ENCODE measurements around the gene AUTS2.

Gene AUTS2

DNA sequence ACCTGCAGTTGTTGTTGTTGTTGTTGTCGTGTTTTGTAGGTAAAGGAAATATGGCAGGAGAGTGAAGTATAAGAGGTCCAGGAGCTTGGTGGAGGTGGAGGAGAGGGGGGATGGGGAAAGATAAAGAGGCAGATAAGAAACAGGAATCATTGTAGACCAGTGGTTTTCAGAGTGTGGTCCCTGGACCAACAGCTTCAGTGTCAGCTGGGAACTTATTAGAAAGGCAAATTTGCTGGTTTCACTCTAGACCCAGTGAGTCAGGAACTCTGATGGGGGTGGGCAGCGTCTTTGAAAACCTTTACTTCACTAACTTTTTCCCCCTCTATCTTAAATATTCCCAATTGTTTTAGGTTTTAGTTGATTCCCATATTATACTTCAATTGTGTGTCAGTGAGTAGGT, 241.5 kb downstream of the AUTS2 start:
- Mint-ChIP-seq H3K27me3 (ENCODE audit: low read depth) (no peaks in the 10 kb centered on the region), H3K36me3 (ENCODE audit: low read depth) (no peaks in the 10 kb centered on the region), H3K27ac (no peak overlapping the region), H3K4me1 (peaks cover 13% of the 10 kb centered on the region), H3K4me3 (no peak overlapping the region), H3K9me3 (no peaks in the 10 kb centered on the region)
- TF ChIP-seq, protein P1, sequence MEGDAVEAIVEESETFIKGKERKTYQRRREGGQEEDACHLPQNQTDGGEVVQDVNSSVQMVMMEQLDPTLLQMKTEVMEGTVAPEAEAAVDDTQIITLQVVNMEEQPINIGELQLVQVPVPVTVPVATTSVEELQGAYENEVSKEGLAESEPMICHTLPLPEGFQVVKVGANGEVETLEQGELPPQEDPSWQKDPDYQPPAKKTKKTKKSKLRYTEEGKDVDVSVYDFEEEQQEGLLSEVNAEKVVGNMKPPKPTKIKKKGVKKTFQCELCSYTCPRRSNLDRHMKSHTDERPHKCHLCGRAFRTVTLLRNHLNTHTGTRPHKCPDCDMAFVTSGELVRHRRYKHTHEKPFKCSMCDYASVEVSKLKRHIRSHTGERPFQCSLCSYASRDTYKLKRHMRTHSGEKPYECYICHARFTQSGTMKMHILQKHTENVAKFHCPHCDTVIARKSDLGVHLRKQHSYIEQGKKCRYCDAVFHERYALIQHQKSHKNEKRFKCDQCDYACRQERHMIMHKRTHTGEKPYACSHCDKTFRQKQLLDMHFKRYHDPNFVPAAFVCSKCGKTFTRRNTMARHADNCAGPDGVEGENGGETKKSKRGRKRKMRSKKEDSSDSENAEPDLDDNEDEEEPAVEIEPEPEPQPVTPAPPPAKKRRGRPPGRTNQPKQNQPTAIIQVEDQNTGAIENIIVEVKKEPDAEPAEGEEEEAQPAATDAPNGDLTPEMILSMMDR (IDR thresholded peaks at IDR 0.05; ENCODE audit: unreplicated experiment in 3 of 3), result no peak

DNA sequence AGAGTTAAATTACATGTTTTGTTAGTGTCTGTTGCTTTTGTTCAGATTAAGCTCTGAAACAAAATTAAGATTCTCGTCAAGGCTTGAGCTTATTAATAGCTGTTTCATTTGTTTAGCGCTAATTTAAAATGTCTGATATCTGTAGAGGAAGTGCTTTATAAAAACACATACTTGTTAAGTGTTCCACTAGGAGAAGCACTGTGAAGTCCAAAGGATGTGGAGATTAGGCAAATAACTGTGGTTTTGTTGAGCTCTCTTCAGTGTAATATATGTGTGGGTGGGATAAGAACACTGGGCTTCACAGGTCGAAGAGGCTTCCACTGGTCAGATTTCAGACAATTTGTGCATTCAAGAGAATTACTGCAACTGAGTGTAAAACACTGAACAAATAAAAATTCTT, 242.0 kb downstream of the AUTS2 start:
- H3K27me3 Mint-ChIP-seq (ENCODE audit: low read depth), result no peaks in the 10 kb centered on the region
- H3K4me3 Mint-ChIP-seq, result no peak overlapping the region
- H3K4me1 Mint-ChIP-seq, result peaks cover 10% of the 10 kb centered on the region
- no peak overlapping the region for H3K27ac Mint-ChIP-seq
- TF ChIP-seq, protein P1 (IDR thresholded peaks at IDR 0.05; ENCODE audit: unreplicated experiment in 3 of 3), result no peak
- no peaks in the 10 kb centered on the region for H3K36me3 Mint-ChIP-seq (ENCODE audit: low read depth)
- no peaks in the 10 kb centered on the region for H3K9me3 Mint-ChIP-seq

DNA sequence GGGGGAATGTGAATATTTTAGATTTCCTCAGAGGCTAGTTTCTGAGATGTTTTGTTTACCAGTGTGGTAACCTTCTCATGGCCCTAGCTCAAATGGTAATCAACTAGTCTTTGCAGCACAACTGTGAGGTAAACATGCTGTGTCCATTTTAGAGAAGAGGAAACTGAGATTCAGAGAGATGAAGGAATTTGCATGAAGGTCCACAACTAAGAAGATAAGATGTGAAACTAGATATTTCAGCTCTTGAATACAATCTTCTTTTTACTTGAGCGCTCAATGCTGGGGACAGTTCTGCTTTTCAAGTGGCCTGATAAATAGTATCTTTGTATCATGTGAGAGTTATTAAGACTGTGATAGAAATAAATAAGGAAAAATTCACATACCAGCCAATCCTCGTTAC, 245.4 kb downstream of the AUTS2 start:
- Mint-ChIP-seq H3K36me3 (ENCODE audit: low read depth) (no peaks in the 10 kb centered on the region), H3K4me1 (peaks cover 18% of the 10 kb centered on the region), H3K27ac (no peak overlapping the region), H3K27me3 (ENCODE audit: low read depth) (no peaks in the 10 kb centered on the region), H3K4me3 (no peak overlapping the region), H3K9me3 (no peaks in the 10 kb centered on the region)
- TF ChIP-seq, protein P1 (IDR thresholded peaks at IDR 0.05; ENCODE audit: unreplicated experiment in 3 of 3), result no peak

DNA sequence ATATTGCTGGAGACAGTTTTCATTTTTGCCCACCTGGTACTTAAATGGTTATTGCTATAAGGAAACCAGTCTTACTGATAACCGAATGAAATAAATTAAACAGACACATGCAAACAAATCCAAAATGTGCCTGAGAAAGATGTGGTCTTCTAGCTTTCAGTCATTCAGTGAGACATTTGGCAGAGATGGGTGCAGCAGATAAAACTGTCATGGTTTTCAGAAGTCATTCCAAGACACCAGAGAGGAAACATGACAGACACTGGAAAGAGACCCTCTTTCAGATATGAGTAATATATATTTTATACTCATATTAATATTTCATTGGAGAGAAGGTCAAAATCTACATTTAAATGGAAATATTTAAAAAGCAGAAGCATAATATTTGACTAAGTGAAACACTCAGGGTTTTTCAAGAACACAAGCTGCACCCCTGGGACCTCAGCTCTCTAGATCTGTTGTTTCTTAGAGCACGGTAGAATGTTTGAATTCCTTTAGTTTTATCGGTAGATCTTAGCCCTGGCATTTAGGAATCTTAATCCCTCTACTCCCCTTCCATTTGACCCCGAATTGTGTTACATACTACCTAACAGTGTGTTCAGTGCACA, 246.1 kb downstream of the AUTS2 start:
- H3K4me3 Mint-ChIP-seq, result no peak overlapping the region
- no peaks in the 10 kb centered on the region for H3K27me3 Mint-ChIP-seq (ENCODE audit: low read depth)
- H3K36me3 Mint-ChIP-seq (ENCODE audit: low read depth), result no peaks in the 10 kb centered on the region

DNA sequence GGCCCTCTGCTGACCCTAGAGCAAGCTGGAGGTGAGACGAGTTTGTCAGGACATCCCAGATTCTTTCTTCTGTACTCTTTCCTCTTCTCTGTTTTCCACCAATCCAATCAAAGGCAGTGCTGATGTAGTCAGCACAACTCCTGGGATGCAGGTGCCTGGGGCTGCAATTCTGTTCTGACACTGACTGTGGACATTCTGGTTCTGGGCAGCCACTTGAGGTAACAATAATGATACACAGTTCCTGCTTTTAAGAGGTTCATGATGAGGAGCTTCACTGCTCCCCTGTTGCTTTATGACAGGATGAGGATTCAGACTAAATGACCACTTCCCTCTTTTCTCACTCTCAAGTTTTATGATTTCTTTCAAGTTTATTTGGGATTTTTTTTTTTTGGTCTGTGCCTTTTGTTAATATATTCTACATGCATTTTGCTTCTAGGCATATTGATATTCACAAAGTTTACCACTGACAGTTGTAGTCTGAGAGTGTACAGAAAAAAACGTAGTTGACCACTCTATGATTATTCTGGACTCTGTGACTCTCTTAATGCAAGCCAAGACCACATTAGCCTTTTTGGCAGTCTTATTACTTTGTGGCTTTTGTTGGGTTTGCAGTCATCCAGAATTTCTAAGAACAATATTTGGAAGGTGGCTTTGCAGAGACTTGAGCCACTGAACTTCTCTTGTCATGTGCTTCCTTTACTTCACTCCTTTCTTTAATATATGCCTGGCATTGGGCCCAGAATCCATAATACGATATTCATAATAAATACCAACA, 247.6 kb downstream of the AUTS2 start:
- peaks cover 15% of the 10 kb centered on the region for H3K4me1 Mint-ChIP-seq
- no peaks in the 10 kb centered on the region for H3K9me3 Mint-ChIP-seq
- no peaks in the 10 kb centered on the region for H3K36me3 Mint-ChIP-seq (ENCODE audit: low read depth)
- H3K4me3 Mint-ChIP-seq, result no peak overlapping the region
- H3K27ac Mint-ChIP-seq, result no peak overlapping the region
- TF ChIP-seq, protein P1 (IDR thresholded peaks at IDR 0.05; ENCODE audit: unreplicated experiment in 3 of 3), result no peak
- no peaks in the 10 kb centered on the region for H3K27me3 Mint-ChIP-seq (ENCODE audit: low read depth)

More for the DNA sequence above, 246.1 kb downstream of the AUTS2 start:
- TF ChIP-seq, protein P1 (IDR thresholded peaks at IDR 0.05; ENCODE audit: unreplicated experiment in 3 of 3), result no peak
- Mint-ChIP-seq H3K4me1 (peaks cover 20% of the 10 kb centered on the region), H3K9me3 (no peaks in the 10 kb centered on the region), H3K27ac (no peak overlapping the region)
